ENCODE measurements around the gene DOCK8. TPM values are rescaled to one million over a fixed set of nuclear protein-coding genes. Genes with fewer than 3 reads are reported as not detected.

The DOCK8 gene
- total RNA-seq, 3 donors from 2014 or later: 18.4 to 34.1 (median 20.8) TPM

- TF ChIP-seq POLR2A (IDR thresholded peaks at IDR 0.05): no peak
- TF ChIP-seq POLR2AphosphoS5 (IDR thresholded peaks at IDR 0.05): no peak
- no peak for TF ChIP-seq CTCF (IDR thresholded peaks at IDR 0.05)
- no peak overlapping the region for H3K4me3 ChIP-seq
- no peaks in the 10 kb centered on the region for H3K36me3 ChIP-seq
- H3K27me3 ChIP-seq: no peaks in the 10 kb centered on the region
- intact Hi-C loops (cut with DNase I; ENCODE audit: low total_unique reads): no loop called here
- no peaks in the 10 kb centered on the region for H3K9me3 ChIP-seq
- no peak overlapping the region for H3K27ac ChIP-seq
- no peak for DNase-seq (ENCODE audit: low spot score in 2 of 2)
- no peaks in the 10 kb centered on the region for H3K4me1 ChIP-seq
Observed at GRCh38 chr9:373759-374206, 159.1 kb downstream of the DOCK8 start.

DNA sequence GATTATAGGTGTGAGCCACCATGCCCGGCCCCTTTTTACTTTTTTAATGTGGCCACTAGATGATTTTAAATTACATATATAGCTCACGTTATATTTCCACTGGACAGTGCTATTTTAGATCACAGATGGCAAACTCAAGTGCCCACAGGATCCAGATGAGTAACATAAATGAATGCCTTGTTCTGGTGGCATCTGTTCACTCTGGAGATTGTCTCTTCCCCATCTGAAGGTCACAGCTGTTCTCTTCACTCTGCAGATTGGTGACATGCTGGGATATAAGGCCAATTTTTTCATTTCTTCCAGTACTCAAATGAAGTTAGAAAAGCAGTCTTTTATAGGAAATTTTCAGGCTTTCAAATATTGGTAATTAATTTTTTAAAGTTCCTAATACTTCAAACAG is 160.1 kb downstream of the DOCK8 start:
- H3K27ac ChIP-seq: no peak overlapping the region
- no peak for DNase-seq (ENCODE audit: low spot score in 2 of 2)
- H3K9me3 ChIP-seq: no peaks in the 10 kb centered on the region
- no peaks in the 10 kb centered on the region for H3K4me1 ChIP-seq
- no peak overlapping the region for H3K4me3 ChIP-seq
- TF ChIP-seq POLR2AphosphoS5 (IDR thresholded peaks at IDR 0.05): no peak
- TF ChIP-seq CTCF (IDR thresholded peaks at IDR 0.05): no peak
- TF ChIP-seq POLR2A (IDR thresholded peaks at IDR 0.05): no peak
- intact Hi-C loops (cut with DNase I; ENCODE audit: low total_unique reads): no loop called here
- H3K36me3 ChIP-seq: no peaks in the 10 kb centered on the region
- no peaks in the 10 kb centered on the region for H3K27me3 ChIP-seq

- Histone ChIP-seq H3K9me3 (no peaks in the 10 kb centered on the region), H3K36me3 (no peaks in the 10 kb centered on the region), H3K27ac (no peak overlapping the region), H3K4me3 (no peak overlapping the region), H3K4me1 (no peaks in the 10 kb centered on the region), H3K27me3 (no peaks in the 10 kb centered on the region)
- intact Hi-C loops (cut with DNase I; ENCODE audit: low total_unique reads): no loop called here
- DNase-seq (ENCODE audit: low spot score in 2 of 2): no peak
- TF ChIP-seq CTCF (IDR thresholded peaks at IDR 0.05): no peak
- TF ChIP-seq POLR2AphosphoS5 (IDR thresholded peaks at IDR 0.05): no peak
- no peak for TF ChIP-seq POLR2A (IDR thresholded peaks at IDR 0.05)
Observed at GRCh38 chr9:376115-376514, 161.4 kb downstream of the DOCK8 start.

- Histone ChIP-seq H3K4me3 (no peak overlapping the region), H3K27me3 (no peaks in the 10 kb centered on the region), H3K27ac (no peak overlapping the region), H3K36me3 (no peaks in the 10 kb centered on the region), H3K9me3 (no peaks in the 10 kb centered on the region), H3K4me1 (no peaks in the 10 kb centered on the region)
- TF ChIP-seq CTCF (IDR thresholded peaks at IDR 0.05): no peak
- TF ChIP-seq POLR2AphosphoS5 (IDR thresholded peaks at IDR 0.05): no peak
- no peak for TF ChIP-seq POLR2A (IDR thresholded peaks at IDR 0.05)
- no peak for DNase-seq (ENCODE audit: low spot score in 2 of 2)
- intact Hi-C loops (cut with DNase I; ENCODE audit: low total_unique reads): no loop called here
Observed at GRCh38 chr9:378263-378662, 163.6 kb downstream of the DOCK8 start.

- DNase-seq (ENCODE audit: low spot score in 2 of 2): no peak
- H3K4me3 ChIP-seq: no peak overlapping the region
- H3K9me3 ChIP-seq: no peaks in the 10 kb centered on the region
- no peak for TF ChIP-seq POLR2A (IDR thresholded peaks at IDR 0.05)
- no peak for TF ChIP-seq CTCF (IDR thresholded peaks at IDR 0.05)
- no peak for TF ChIP-seq POLR2AphosphoS5 (IDR thresholded peaks at IDR 0.05)
- H3K36me3 ChIP-seq: no peaks in the 10 kb centered on the region
- H3K27ac ChIP-seq: no peak overlapping the region
- intact Hi-C loops (cut with DNase I; ENCODE audit: low total_unique reads): no loop called here
- H3K4me1 ChIP-seq: no peaks in the 10 kb centered on the region
- H3K27me3 ChIP-seq: no peaks in the 10 kb centered on the region
Observed at GRCh38 chr9:382383-382782, 167.7 kb downstream of the DOCK8 start.
